UCSD-AML1 (cell line): ENCODE data around the gene WFS1.
A peak's percentile ranks its signal among the peaks of the same experiment; 100 is the strongest.

ENCODE experiments used
- DNase-seq: peaks from one replicate; lab custom pipeline; 2025; ENCODE audit not compliant: unreplicated experiment; lab: John Stamatoyannopoulos, UW

The WFS1 gene

GRCh38 chr4:6235901-6236640 is 33.6 kb upstream of the WFS1 start:
- no peak for DNase-seq

DNA sequence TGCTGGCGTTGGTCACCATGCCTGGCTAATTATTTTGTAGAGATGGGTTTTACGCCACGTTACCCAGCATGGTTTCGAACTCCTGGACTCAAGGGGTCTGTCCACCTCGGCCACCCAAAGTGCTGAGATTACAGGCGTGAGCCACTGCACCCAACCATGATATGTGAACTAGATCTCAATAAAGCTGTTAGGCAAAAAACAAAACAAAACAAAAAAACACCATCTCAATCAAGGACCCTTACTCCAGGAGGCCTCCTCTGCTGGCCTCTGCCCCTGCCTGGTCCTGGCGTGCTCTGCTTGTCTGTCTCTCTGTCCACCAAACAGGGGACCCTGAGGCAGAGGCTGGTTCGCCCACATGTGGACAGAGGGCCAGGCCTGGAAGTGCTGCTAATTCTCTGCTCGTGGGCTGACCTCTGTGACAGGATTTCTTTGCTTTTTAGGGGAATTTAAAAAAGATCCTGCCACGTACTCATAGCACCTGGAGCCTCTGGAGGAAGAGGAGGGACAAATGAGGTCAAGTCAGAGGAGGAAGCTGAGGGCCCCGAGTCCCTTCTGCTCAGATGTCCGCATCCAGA is 32.7 kb upstream of the WFS1 start:
- no peak for DNase-seq

DNA sequence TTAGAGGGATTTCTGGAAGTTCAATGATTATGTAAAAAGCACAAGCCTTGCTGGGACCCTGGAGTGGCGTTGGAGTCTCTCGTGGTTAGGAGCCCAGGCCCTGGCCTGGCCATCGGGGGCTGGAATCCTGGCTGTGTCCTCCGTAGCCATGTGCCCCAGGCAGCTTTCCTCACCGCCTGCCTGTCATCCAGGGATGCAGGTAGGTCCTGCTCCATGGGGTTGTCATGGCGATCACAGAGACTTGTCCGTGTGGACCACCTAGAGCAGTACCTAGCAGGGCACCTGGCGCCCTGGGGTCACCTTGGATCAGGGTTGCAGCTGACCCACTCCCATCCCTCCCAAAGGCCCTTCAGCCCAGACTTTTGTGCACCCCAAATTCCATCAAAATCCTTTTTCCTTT is 30.2 kb upstream of the WFS1 start:
- no peak for DNase-seq

DNA sequence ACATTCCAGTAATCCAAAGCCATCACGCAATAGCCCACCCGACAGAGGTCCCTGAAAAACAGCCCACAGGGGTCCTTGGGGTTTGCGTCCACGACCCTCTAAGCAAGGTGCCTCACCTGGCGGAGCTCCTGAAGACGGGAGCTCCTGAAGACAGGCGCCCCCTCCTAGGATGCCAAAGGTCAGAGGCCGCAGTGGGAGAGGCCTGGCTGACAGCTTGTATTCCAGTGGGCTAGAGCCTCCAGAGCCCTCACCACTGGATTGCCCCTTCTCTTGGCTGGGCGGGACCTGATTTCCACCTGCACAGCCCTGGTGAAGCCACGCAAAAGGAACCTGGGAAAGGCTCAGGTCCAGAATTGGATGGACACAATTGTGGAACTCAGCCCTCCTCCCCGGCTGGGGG is 29.7 kb upstream of the WFS1 start:
- DNase-seq = no peak

GRCh38 chr4:6241062-6241845 is 28.4 kb upstream of the WFS1 start:
- DNase-seq = no peak

GRCh38 chr4:6242271-6243029 is 27.2 kb upstream of the WFS1 start:
- no peak for DNase-seq

DNA sequence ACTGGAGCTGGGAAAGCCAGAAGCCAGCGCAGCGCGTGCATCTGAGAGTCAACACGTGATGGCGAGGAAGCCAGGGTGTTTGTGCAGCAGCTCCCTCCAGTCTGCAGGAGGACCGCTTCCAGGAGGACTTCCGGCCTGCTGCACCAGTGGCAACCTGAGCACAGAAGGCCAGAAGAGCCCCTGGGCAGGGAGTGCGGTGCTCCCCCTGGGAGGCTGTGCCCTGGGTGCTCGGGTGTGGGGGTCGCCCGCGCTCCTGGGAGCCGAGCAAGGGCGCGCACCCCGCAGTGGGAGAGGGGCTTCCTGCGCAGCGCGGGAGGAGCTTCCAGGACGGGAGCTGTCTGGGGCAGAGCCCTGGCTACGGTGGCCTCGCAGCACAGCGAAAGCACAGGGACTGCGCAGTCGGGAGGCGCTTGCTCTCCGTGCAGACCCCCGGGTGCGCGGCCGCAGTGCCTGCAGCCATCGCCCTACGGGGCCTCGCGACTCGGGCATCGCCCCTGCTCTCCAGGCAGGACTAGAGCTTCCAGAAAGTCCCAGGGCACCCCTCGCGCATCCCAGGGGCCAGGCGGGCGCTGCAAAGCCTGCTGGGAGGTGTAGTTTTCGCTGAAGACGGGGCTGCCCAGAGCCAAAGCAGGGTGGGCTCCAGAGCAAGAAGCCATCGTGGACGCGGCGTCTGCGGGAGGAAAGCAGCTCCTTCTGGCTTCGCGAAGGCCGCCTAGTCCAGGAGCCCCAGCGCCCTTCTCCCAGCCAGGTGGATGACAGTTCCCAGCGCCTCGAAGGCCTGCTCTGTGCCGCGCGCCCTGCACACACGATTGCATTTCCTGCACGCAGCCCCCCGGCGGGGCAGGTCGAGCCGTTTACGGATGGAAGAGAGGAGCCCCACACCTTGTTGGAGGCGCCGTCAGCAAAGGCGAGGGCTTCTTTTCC is 24.1 kb upstream of the WFS1 start:
- no peak for DNase-seq

- DNase-seq = no peak
These were observed 23.4 kb upstream of the WFS1 start for GRCh38 chr4:6246170-6246634.

- DNase-seq = no peak
These were observed 21.3 kb upstream of the WFS1 start for GRCh38 chr4:6248394-6248793.

- no peak for DNase-seq
These were observed 19.2 kb upstream of the WFS1 start for GRCh38 chr4:6250235-6250983.

DNA sequence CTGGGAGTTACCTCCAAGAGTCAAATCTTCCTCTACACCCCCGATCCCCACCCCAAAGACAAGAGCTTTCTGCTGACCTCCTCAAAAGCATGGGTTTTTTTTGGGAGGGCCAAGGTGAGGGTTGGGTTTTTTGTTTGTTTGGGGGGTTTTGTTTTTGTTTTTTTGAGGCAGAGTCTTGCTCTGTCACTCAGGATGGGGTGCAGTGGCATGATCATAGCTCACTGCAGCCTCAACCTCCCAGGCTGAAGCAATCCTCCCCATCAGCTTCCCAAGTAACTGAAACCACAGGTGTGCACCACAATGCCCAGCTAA is 18.7 kb upstream of the WFS1 start:
- DNase-seq = no peak

DNA sequence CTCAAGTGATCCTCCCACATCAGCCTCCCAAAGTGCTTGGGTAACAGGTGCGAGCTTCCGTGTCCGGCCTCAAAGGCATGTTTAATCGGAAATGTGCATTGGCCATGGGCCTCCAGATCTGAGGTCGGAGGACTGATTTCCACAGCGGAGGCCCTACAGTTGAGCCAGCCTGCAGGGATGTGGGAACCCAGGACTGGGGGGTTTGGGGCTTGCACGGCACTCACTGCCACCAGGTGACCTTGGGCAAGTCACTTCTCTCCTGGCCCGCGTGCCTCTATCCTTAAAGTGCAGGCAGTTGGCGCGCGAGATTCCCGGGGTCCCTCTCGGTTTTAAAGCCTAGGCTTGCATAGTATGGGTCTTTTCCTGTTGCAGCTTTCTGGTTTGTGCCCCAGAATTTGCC is 18.3 kb upstream of the WFS1 start:
- DNase-seq = no peak

DNA sequence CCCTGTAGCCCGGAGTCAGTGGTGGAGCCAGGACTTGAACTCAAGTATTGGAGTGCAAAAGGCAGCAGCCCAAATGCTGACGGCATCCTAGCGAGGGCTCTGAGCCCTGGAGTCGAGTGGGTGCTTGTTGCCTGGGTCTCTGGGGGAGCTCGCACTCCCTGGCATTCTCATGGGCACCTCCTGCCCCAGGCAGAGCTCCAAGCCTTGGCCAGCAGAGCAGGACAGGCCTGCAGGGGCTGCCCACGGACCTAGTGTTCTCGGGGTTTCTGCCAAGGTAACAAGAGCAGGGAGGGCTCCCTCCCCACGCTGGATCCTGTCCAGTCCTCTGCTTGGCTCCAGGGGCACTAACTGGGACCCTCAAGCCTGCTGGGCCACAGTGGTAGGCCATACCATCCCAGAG is 17.6 kb upstream of the WFS1 start:
- DNase-seq = no peak

- no peak for DNase-seq
These were observed 16.5 kb upstream of the WFS1 start for GRCh38 chr4:6253111-6253510.

GRCh38 chr4:6253961-6254360 is 15.7 kb upstream of the WFS1 start:
- DNase-seq = no peak

DNA sequence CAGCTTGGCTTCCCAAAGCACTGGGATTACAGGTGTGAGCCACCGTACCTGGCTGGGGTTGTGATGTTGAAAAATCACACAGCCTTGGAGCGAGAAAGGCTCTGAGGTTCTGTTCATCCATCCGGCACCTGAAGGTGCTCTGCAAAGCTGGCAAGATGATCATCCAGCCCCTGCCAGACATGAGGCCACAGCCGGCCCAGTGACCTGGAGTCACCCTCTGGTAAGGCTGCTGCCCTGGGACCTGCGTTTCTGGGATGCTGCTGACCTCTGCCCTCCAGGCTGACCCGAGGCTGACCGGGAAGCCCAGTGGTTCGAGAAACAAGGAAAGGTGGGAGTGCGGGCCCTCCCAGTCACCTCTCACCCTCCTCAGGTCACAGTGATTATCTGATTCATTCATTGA is 13.5 kb upstream of the WFS1 start:
- DNase-seq = no peak

- peak; percentile 33 for DNase-seq
These were observed 12.2 kb upstream of the WFS1 start for GRCh38 chr4:6257247-6258025.

GRCh38 chr4:6258026-6258360 is 11.7 kb upstream of the WFS1 start:
- DNase-seq = no peak

- no peak for DNase-seq
These were observed 10.9 kb upstream of the WFS1 start for GRCh38 chr4:6258741-6259140.
